Neuronal stem cell (in vitro differentiated cells): ENCODE data around the gene CDK16.
"Not testable (repeated sequence)": the region's sequence is repeated elsewhere in the genome, so short reads cannot be mapped to it uniquely, and the experiment has no call there.

Source experiments
- DNase-seq: peaks from one replicate; pipeline ENCODE4 v3.0.0-alpha.2; 2013; ENCODE audit warnings: low spot score
- H2AFZ ChIP-seq: one replicate; pipeline ENCODE4 v1.6.1; 2013; ENCODE audit warnings: mild to moderate bottlenecking, low read length, inconsistent platforms
- H2AK5ac ChIP-seq: 2 replicates; pipeline ENCODE4 v1.6.1; 2013; ENCODE audit warnings: low read depth, mild to moderate bottlenecking, inconsistent platforms, low read length, moderate library complexity, mixed read lengths
- H2BK120ac ChIP-seq: 2 replicates; pipeline ENCODE4 v1.6.1; 2013; ENCODE audit warnings: low read depth, mild to moderate bottlenecking, inconsistent platforms, low read length, moderate library complexity, mixed read lengths
- H2BK12ac ChIP-seq: one replicate; pipeline ENCODE4 v1.6.1; 2013; ENCODE audit warnings: low read length, inconsistent platforms
- H2BK15ac ChIP-seq: 2 replicates; pipeline ENCODE4 v1.6.1; 2013; ENCODE audit warnings: mild to moderate bottlenecking, low read length, inconsistent platforms, mixed read lengths
- H2BK5ac ChIP-seq: one replicate; pipeline ENCODE4 v1.6.1; 2013; ENCODE audit warnings: inconsistent platforms, mild to moderate bottlenecking, low read length, moderate library complexity
- H3K14ac ChIP-seq: one replicate; pipeline ENCODE4 v1.6.1; 2013; ENCODE audit warnings: low read length, inconsistent platforms
- H3K18ac ChIP-seq: 2 replicates; pipeline ENCODE4 v1.6.1; 2013; ENCODE audit warnings: low read length, inconsistent platforms
- H3K23ac ChIP-seq: 2 replicates; pipeline ENCODE4 v1.6.1; 2013; ENCODE audit warnings: low read depth, mild to moderate bottlenecking, mixed read lengths, low read length, inconsistent platforms; ENCODE audit not compliant: poor library complexity
- H3K27ac ChIP-seq: replicated peaks from 3 replicates; pipeline ENCODE4 v1.5.1; 2013; ENCODE audit warnings: low read length, inconsistent platforms
- H3K27me3 ChIP-seq, 3 experiments: 2 replicates each; pipeline ENCODE4 v1.6.1; 2013; ENCODE audit warnings: low read length in 3 of 3, mild to moderate bottlenecking in 2 of 3, inconsistent platforms in 1 of 3, low read depth in 1 of 3, mixed read lengths in 1 of 3, moderate library complexity in 1 of 3; ENCODE audit not compliant: control insufficient read depth in 3 of 3, insufficient read depth in 3 of 3
- H3K36me3 ChIP-seq, 2 donors: replicated peaks in 1 of 2; 2 replicates each; pipeline ENCODE4 v1.6.1; 2013; ENCODE audit warnings: low read length in 2 of 2; ENCODE audit not compliant: control insufficient read depth in 2 of 2, insufficient read depth in 2 of 2
- H3K4ac ChIP-seq: 2 replicates; pipeline ENCODE4 v1.6.1; 2013; ENCODE audit warnings: inconsistent platforms, mild to moderate bottlenecking, low read length, moderate library complexity
- H3K4me1 ChIP-seq, 2 donors: 1 replicate in 1 of 2; 2 replicates in 1 of 2; pipeline ENCODE4 v1.6.1; 2013; ENCODE audit warnings: low read length in 2 of 2, low read depth in 1 of 2; ENCODE audit not compliant: control insufficient read depth in 2 of 2, insufficient read depth in 1 of 2
- H3K4me2 ChIP-seq: one replicate; pipeline ENCODE4 v1.6.1; 2013; ENCODE audit warnings: mild to moderate bottlenecking, low read length, inconsistent platforms; ENCODE audit not compliant: insufficient read depth, poor library complexity, severe bottlenecking
- H3K4me3 ChIP-seq, 2 donors: 2 replicates each; pipeline ENCODE4 v1.5.1; 2013; ENCODE audit warnings: low read length in 2 of 2, mild to moderate bottlenecking in 2 of 2, inconsistent platforms in 1 of 2, moderate library complexity in 1 of 2
- H3K79me1 ChIP-seq: one replicate; pipeline ENCODE4 v1.6.1; 2013; ENCODE audit warnings: low read depth, mild to moderate bottlenecking, inconsistent platforms, low read length, moderate library complexity
- H3K9ac ChIP-seq: one replicate; pipeline ENCODE4 v1.6.1; 2013; ENCODE audit warnings: mild to moderate bottlenecking, low read depth, low read length, inconsistent platforms; ENCODE audit not compliant: poor library complexity
- H3K9me3 ChIP-seq, 2 donors: replicated peaks in 1 of 2; 2 replicates each; pipeline versions ENCODE3 to v1.6.1; 2013; ENCODE audit warnings: low read length in 2 of 2, mild to moderate bottlenecking in 2 of 2, inconsistent platforms in 1 of 2, low read depth in 1 of 2, mixed read lengths in 1 of 2, moderate library complexity in 1 of 2; ENCODE audit not compliant: control insufficient read depth in 2 of 2, insufficient read depth in 1 of 2
- H4K8ac ChIP-seq: one replicate; pipeline ENCODE4 v1.6.1; 2013; ENCODE audit warnings: low read depth, mild to moderate bottlenecking, inconsistent platforms, low read length, moderate library complexity
- H4K91ac ChIP-seq: one replicate; pipeline ENCODE4 v1.6.1; 2013; ENCODE audit warnings: low read length, low read depth, mild to moderate bottlenecking, inconsistent platforms; ENCODE audit not compliant: poor library complexity
- WGBS, 2 donors: extraction: QIAGEN DNeasy Blood & Tissue Kit; methylation state at CpG; one replicate each; pipeline ENCODE4 v1.1.7; 2013; ENCODE audit warnings: missing lambda C conversion rate in 2 of 2, mixed read lengths in 1 of 2; ENCODE audit not compliant: insufficient read length in 2 of 2, insufficient replicate concordance in 1 of 2; ENCODE audit errors: extremely low coverage in 2 of 2; 5-methylcytosine and 5-hydroxymethylcytosine counted together

The CDK16 gene

GRCh38 chrX:47247999-47248320, 29.5 kb downstream of the CDK16 start:
- Histone ChIP-seq H3K18ac (no peak overlapping the region), H2AFZ (no peak overlapping the region), H3K14ac (no peak overlapping the region), H3K9ac (no peak overlapping the region), H3K4ac (no peak overlapping the region), H3K4me2 (no peak overlapping the region), H3K23ac (no peak overlapping the region), H3K27ac (no peak overlapping the region), H4K8ac (no peak overlapping the region), H4K91ac (no peak overlapping the region), H3K27me3 (peaks cover 0 to 16% (median 0%) of the 10 kb centered on the region in 3 experiments), H2BK15ac (no peak overlapping the region), H3K4me3 (no peak overlapping the region), H3K4me1 (no peaks in the 10 kb centered on the region), H3K9me3 (no peaks in the 10 kb centered on the region), H2BK12ac (no peak overlapping the region), H2BK120ac (no peak overlapping the region), H2BK5ac (no peak overlapping the region), H3K79me1 (no peaks in the 10 kb centered on the region), H2AK5ac (no peak overlapping the region), H3K36me3 (peaks cover 18 to 62% of the 10 kb centered on the region in 2 donors)
- no CpG with 5 or more reads among the region's 13 CpGs for WGBS, 2 donors
- DNase-seq: no peak

DNA sequence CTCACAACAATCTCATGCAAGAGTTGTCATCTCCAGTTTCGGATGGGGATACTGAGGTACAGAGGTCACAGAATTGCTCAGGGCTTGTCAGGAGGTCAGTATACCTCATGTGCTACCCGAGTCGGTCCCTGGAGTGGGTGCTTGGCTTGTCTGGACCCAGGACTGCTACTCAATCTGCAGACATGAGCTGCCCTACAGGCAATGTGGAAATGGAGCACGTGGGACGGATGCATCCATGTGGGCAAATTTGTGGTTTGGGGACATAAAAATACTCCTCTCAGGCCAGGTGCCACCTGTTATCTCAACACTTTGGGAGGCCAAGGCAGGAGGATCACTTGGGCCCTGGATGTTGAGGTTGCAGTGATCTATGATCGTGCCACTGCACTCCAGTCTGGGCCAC, 30.1 kb downstream of the CDK16 start:
- no CpG with 5 or more reads among the region's 6 CpGs for WGBS, 2 donors
- no peak overlapping the region for H2BK5ac ChIP-seq
- peaks cover 16 to 57% of the 10 kb centered on the region in 2 donors for H3K36me3 ChIP-seq
- H2AFZ ChIP-seq: no peak overlapping the region
- no peaks in the 10 kb centered on the region for H3K79me1 ChIP-seq
- H3K18ac ChIP-seq: no peak overlapping the region
- H3K27ac ChIP-seq: no peak overlapping the region
- DNase-seq: no peak
- H3K23ac ChIP-seq: no peak overlapping the region
- H3K4me1 ChIP-seq: no peaks in the 10 kb centered on the region
- no peak overlapping the region for H4K91ac ChIP-seq
- H3K4me2 ChIP-seq: no peak overlapping the region
- peaks cover 0 to 16% (median 0%) of the 10 kb centered on the region in 3 experiments for H3K27me3 ChIP-seq
- no peak overlapping the region for H3K4ac ChIP-seq
- H3K9me3 ChIP-seq: no peaks in the 10 kb centered on the region
- H2AK5ac ChIP-seq: no peak overlapping the region
- H2BK120ac ChIP-seq: no peak overlapping the region
- no peak overlapping the region for H2BK15ac ChIP-seq
- no peak overlapping the region for H3K9ac ChIP-seq
- H2BK12ac ChIP-seq: no peak overlapping the region
- H3K14ac ChIP-seq: no peak overlapping the region
- H3K4me3 ChIP-seq: no peak overlapping the region
- H4K8ac ChIP-seq: no peak overlapping the region

- Histone ChIP-seq H2BK120ac (no peak overlapping the region), H2BK12ac (no peak overlapping the region), H3K18ac (no peak overlapping the region), H3K4me1 (no peaks in the 10 kb centered on the region), H3K9ac (no peak overlapping the region), H3K79me1 (no peaks in the 10 kb centered on the region), H2BK5ac (no peak overlapping the region), H3K4me2 (no peak overlapping the region), H2BK15ac (no peak overlapping the region), H3K23ac (no peak overlapping the region), H3K4me3 (no peak overlapping the region), H3K14ac (no peak overlapping the region), H3K27me3 (peaks cover 0 to 16% (median 0%) of the 10 kb centered on the region in 3 experiments), H4K8ac (no peak overlapping the region), H2AK5ac (no peak overlapping the region), H3K27ac (no peak overlapping the region), H3K4ac (no peak overlapping the region), H2AFZ (no peak overlapping the region), H3K9me3 (peaks cover 0 to 4% of the 10 kb centered on the region in 2 donors), H3K36me3 (peaks cover 9 to 43% of the 10 kb centered on the region in 2 donors), H4K91ac (no peak overlapping the region)
- no CpG with 5 or more reads among the region's 6 CpGs for WGBS, 2 donors
- no peak for DNase-seq
These were observed 31.5 kb downstream of the CDK16 start for GRCh38 chrX:47250017-47250347.

GRCh38 chrX:47257620-47258019, 39.1 kb downstream of the CDK16 start:
- H2BK120ac ChIP-seq, H3K79me1 ChIP-seq, H4K91ac ChIP-seq, H3K4me2 ChIP-seq, DNase-seq, H3K9me3 ChIP-seq, H3K23ac ChIP-seq, H2AK5ac ChIP-seq, H2BK15ac ChIP-seq, H3K14ac ChIP-seq, H3K4me3 ChIP-seq, H3K9ac ChIP-seq, H3K27ac ChIP-seq, H4K8ac ChIP-seq, H3K36me3 ChIP-seq, H2BK12ac ChIP-seq, H2AFZ ChIP-seq, H3K4ac ChIP-seq, H3K4me1 ChIP-seq, H3K18ac ChIP-seq, H3K27me3 ChIP-seq, H2BK5ac ChIP-seq: not testable (repeated sequence)
- WGBS, 2 donors: no CpG with 5 or more reads among the region's 12 CpGs
